ENCODE data around the gene KRTAP12-1.

Gene KRTAP12-1

GRCh38 chr21:44710756-44711326 is 28.9 kb upstream of the KRTAP12-1 start:
- TF ChIP-seq CTCF (IDR thresholded peaks at IDR 0.05; ENCODE audit: low read depth, low read length) = no peak
- H3K4me3 ChIP-seq (ENCODE audit: low read depth, low read length) = no peak overlapping the region

- TF ChIP-seq CTCF (IDR thresholded peaks at IDR 0.05; ENCODE audit: low read depth, low read length) = no peak
- H3K4me3 ChIP-seq (ENCODE audit: low read depth, low read length) = no peak overlapping the region
Measured at GRCh38 chr21:44710294-44710665, 28.3 kb upstream of the KRTAP12-1 start.

- no peak overlapping the region for H3K4me3 ChIP-seq (ENCODE audit: low read depth, low read length)
- TF ChIP-seq CTCF (IDR thresholded peaks at IDR 0.05; ENCODE audit: low read depth, low read length) = no peak
Measured at GRCh38 chr21:44709426-44710293, 27.7 kb upstream of the KRTAP12-1 start.

- H3K4me3 ChIP-seq (ENCODE audit: low read depth, low read length) = no peak overlapping the region
Measured at GRCh38 chr21:44708866-44709425, 27.0 kb upstream of the KRTAP12-1 start.

GRCh38 chr21:44708213-44708865 is 26.4 kb upstream of the KRTAP12-1 start:
- TF ChIP-seq CTCF (IDR thresholded peaks at IDR 0.05; ENCODE audit: low read depth, low read length) = no peak
- H3K4me3 ChIP-seq (ENCODE audit: low read depth, low read length) = no peak overlapping the region

More at GRCh38 chr21:44708866-44709425, 27.0 kb upstream of the KRTAP12-1 start:
- TF ChIP-seq CTCF (IDR thresholded peaks at IDR 0.05; ENCODE audit: low read depth, low read length) = no peak

- TF ChIP-seq CTCF (IDR thresholded peaks at IDR 0.05; ENCODE audit: low read depth, low read length) = no peak
- no peak overlapping the region for H3K4me3 ChIP-seq (ENCODE audit: low read depth, low read length)
Measured at GRCh38 chr21:44706706-44707581, 25.0 kb upstream of the KRTAP12-1 start.
